Measurements from ENCODE around the gene LSM10. TPM values are rescaled to one million over a fixed set of nuclear protein-coding genes. Genes with fewer than 3 reads are reported as not detected.

The LSM10 gene
- total RNA-seq, 2 experiments from 2014 or later = 43.2 to 133 TPM

GRCh38 chr1:36369061-36369861, 28.4 kb downstream of the LSM10 start:
- CTCF ChIA-PET (ENCODE audit: unreplicated experiment) = interaction anchor here (0.5 to 1.8 kb wide), 3 partner anchors 25 to 212 kb away, joined by 5 to 7 read pairs (median 6); no protein-coding TSS in a partner anchor
- no peaks in the 10 kb centered on the region for H3K9me3 ChIP-seq (ENCODE audit: low read length)
- POLR2A ChIA-PET = interaction anchor here (0.6 to 1.5 kb wide), 4 partner anchors 11 to 577 kb away, joined by 3 to 7 read pairs (median 6); no protein-coding TSS in a partner anchor
- peaks cover 45% of the 10 kb centered on the region for H3K36me3 ChIP-seq (ENCODE audit: insufficient read depth, low read length)
- no TSS peak for BruUV-seq (replicated peaks)
- no peak overlapping the region for H2AFZ ChIP-seq (ENCODE audit: low read length)
- peaks cover 76% of the 10 kb centered on the region for H3K4me1 ChIP-seq (ENCODE audit: insufficient read depth, low read length, poor library complexity, severe bottlenecking)
- TF ChIP-seq EZH2phosphoT487 (IDR thresholded peaks at IDR 0.05; ENCODE audit: borderline replicate concordance, low read depth, low read length) = no peak
- TF ChIP-seq CTCF (conservative IDR thresholded peaks at IDR 0.05; ENCODE audit: low read length) = peak; percentile 96
- H3K4me3 ChIP-seq (ENCODE audit: low read depth, low read length, poor library complexity, severe bottlenecking) = no peak overlapping the region
- 0 out of 2 replicates have a peak, but pooled peaks cover 4% of the 10 kb centered on the region for H4K20me1 ChIP-seq (ENCODE audit: insufficient read depth, low read length)
- H3K79me2 ChIP-seq (ENCODE audit: insufficient read depth, low read depth, low read length) = peaks cover 46% of the 10 kb centered on the region; the same call in 1 of the 2 replicates
- peak; percentile 83 for DNase-seq (ENCODE audit: low spot score)
- H3K27ac ChIP-seq (ENCODE audit: low read depth, low read length, poor library complexity, severe bottlenecking) = peak overlapping the region; percentile 48
- intact Hi-C loops (cut with micrococcal nuclease; ENCODE audit: unreplicated experiment) = loop anchor here (1.0 kb wide), 4 partner anchors 20 to 220 kb away; partner anchors contain the start of gene TRAPPC3
- no peaks in the 10 kb centered on the region for H3K9me2 ChIP-seq (ENCODE audit: insufficient read depth, low read length)
- H3K4me2 ChIP-seq (ENCODE audit: low read length) = peak overlapping the region; percentile 26

- 0 out of 2 replicates have a peak, but pooled peaks cover 4% of the 10 kb centered on the region for H4K20me1 ChIP-seq (ENCODE audit: insufficient read depth, low read length)
- no peak for DNase-seq (ENCODE audit: low spot score)
- no peak overlapping the region for H2AFZ ChIP-seq (ENCODE audit: low read length)
- ChIA-PET POLR2A (interaction anchor here (0.6 to 1.4 kb wide), 8 partner anchors 9 to 144 kb away, joined by 3 to 5 read pairs (median 3); partner anchors contain the start of genes LSM10 and OSCP1), CTCF (ENCODE audit: unreplicated experiment) (interaction anchor here (1.5 kb wide), 1 partner anchor 25 kb away, joined by 6 read pairs; no protein-coding TSS in a partner anchor)
- H3K4me3 ChIP-seq (ENCODE audit: low read depth, low read length, poor library complexity, severe bottlenecking) = no peak overlapping the region
- no peaks in the 10 kb centered on the region for H3K9me3 ChIP-seq (ENCODE audit: low read length)
- no peak overlapping the region for H3K4me2 ChIP-seq (ENCODE audit: low read length)
- H3K36me3 ChIP-seq (ENCODE audit: insufficient read depth, low read length) = peaks cover 51% of the 10 kb centered on the region
- H3K4me1 ChIP-seq (ENCODE audit: insufficient read depth, low read length, poor library complexity, severe bottlenecking) = peaks cover 62% of the 10 kb centered on the region
- intact Hi-C loops (cut with micrococcal nuclease; ENCODE audit: unreplicated experiment) = no loop called here
- H3K27ac ChIP-seq (ENCODE audit: low read depth, low read length, poor library complexity, severe bottlenecking) = no peak overlapping the region
- TF ChIP-seq EZH2phosphoT487 (IDR thresholded peaks at IDR 0.05; ENCODE audit: borderline replicate concordance, low read depth, low read length) = no peak
- no peaks in the 10 kb centered on the region for H3K9me2 ChIP-seq (ENCODE audit: insufficient read depth, low read length)
- peaks cover 34% of the 10 kb centered on the region; the same call in 1 of the 2 replicates for H3K79me2 ChIP-seq (ENCODE audit: insufficient read depth, low read depth, low read length)
- no TSS peak for BruUV-seq (replicated peaks)
These were observed 29.9 kb downstream of the LSM10 start for GRCh38 chr1:36367798-36368197.

- Histone ChIP-seq H3K9me3 (ENCODE audit: low read length) (no peaks in the 10 kb centered on the region), H3K36me3 (ENCODE audit: insufficient read depth, low read length) (peaks cover 58% of the 10 kb centered on the region), H3K9me2 (ENCODE audit: insufficient read depth, low read length) (no peaks in the 10 kb centered on the region), H3K27ac (ENCODE audit: low read depth, low read length, poor library complexity, severe bottlenecking) (no peak overlapping the region), H4K20me1 (ENCODE audit: insufficient read depth, low read length) (0 out of 2 replicates have a peak, but pooled peaks cover 4% of the 10 kb centered on the region), H3K4me3 (ENCODE audit: low read depth, low read length, poor library complexity, severe bottlenecking) (no peak overlapping the region), H3K79me2 (ENCODE audit: insufficient read depth, low read depth, low read length) (peaks cover 27% of the 10 kb centered on the region; the same call in 1 of the 2 replicates), H2AFZ (ENCODE audit: low read length) (no peak overlapping the region), H3K4me2 (ENCODE audit: low read length) (no peak overlapping the region), H3K4me1 (ENCODE audit: insufficient read depth, low read length, poor library complexity, severe bottlenecking) (peaks cover 54% of the 10 kb centered on the region)
- intact Hi-C loops (cut with micrococcal nuclease; ENCODE audit: unreplicated experiment) = no loop called here
- TF ChIP-seq EZH2phosphoT487 (IDR thresholded peaks at IDR 0.05; ENCODE audit: borderline replicate concordance, low read depth, low read length) (no peak), CTCF (conservative IDR thresholded peaks at IDR 0.05; ENCODE audit: low read length) (no peak)
- no TSS peak for BruUV-seq (replicated peaks)
- DNase-seq (ENCODE audit: low spot score) = no peak
- ChIA-PET CTCF (ENCODE audit: unreplicated experiment) (interaction anchor here (1.5 kb wide), 1 partner anchor 24 kb away, joined by 6 read pairs; no protein-coding TSS in a partner anchor), POLR2A (interaction anchor here (0.7 to 1.2 kb wide), 4 partner anchors 17 to 56 kb away, joined by 3 to 4 read pairs (median 3); partner anchors contain the start of gene LSM10)
These were observed 30.6 kb downstream of the LSM10 start for GRCh38 chr1:36367066-36367465.
